CD4-positive, alpha-beta T cell treated with Interferon alpha-2 for 1 hour (primary cell): Measurements from ENCODE around the gene RTN4R.
"Not testable (repeated sequence)": the region's sequence is repeated elsewhere in the genome, so short reads cannot be mapped to it uniquely, and the experiment has no call there.

Source experiments
- DNase-seq, 2 donors: peaks; one replicate each; pipeline ENCODE4 v3.0.0-alpha.2; 2020 to 2022

RTN4R gene

GRCh38 chr22:20285473-20286311 lies 17.6 kb upstream of the RTN4R start:
- DNase-seq: peak; percentile 63 to 72

GRCh38 chr22:20284471-20285086 lies 16.5 kb upstream of the RTN4R start:
- DNase-seq: no peak

- no peak for DNase-seq
Measured at GRCh38 chr22:20283674-20284066, 15.6 kb upstream of the RTN4R start.

GRCh38 chr22:20282901-20283673 lies 15.0 kb upstream of the RTN4R start:
- DNase-seq: no peak

- DNase-seq: no peak
Measured at GRCh38 chr22:20281891-20282290, 13.8 kb upstream of the RTN4R start.

- not testable (repeated sequence) for DNase-seq
Measured at GRCh38 chr22:20281473-20281872, 13.4 kb upstream of the RTN4R start.

GRCh38 chr22:20280866-20281265 lies 12.7 kb upstream of the RTN4R start:
- DNase-seq: no peak

- DNase-seq: not testable (repeated sequence)
Measured at GRCh38 chr22:20280163-20280562, 12.0 kb upstream of the RTN4R start.

GRCh38 chr22:20279662-20280134 lies 11.6 kb upstream of the RTN4R start:
- no peak for DNase-seq

- not testable (repeated sequence) for DNase-seq
Measured at GRCh38 chr22:20278726-20279490, 10.8 kb upstream of the RTN4R start.

- not testable (repeated sequence) for DNase-seq
Measured at GRCh38 chr22:20277936-20278635, 10.0 kb upstream of the RTN4R start.

GRCh38 chr22:20276468-20276867 lies 8.3 kb upstream of the RTN4R start:
- no peak for DNase-seq

- DNase-seq: no peak
Measured at GRCh38 chr22:20275836-20276235, 7.7 kb upstream of the RTN4R start.

GRCh38 chr22:20275325-20275724 lies 7.2 kb upstream of the RTN4R start:
- not testable (repeated sequence) for DNase-seq

- DNase-seq: not testable (repeated sequence)
Measured at GRCh38 chr22:20274374-20274773, 6.3 kb upstream of the RTN4R start.

GRCh38 chr22:20273758-20274181 lies 5.7 kb upstream of the RTN4R start:
- DNase-seq: no peak

GRCh38 chr22:20272700-20273099 lies 4.6 kb upstream of the RTN4R start:
- no peak for DNase-seq

GRCh38 chr22:20272174-20272573 lies 4.1 kb upstream of the RTN4R start:
- no peak for DNase-seq

- no peak for DNase-seq
Measured at GRCh38 chr22:20271114-20271994, 3.2 kb upstream of the RTN4R start.

GRCh38 chr22:20270190-20271113 lies 2.3 kb upstream of the RTN4R start:
- not testable (repeated sequence) for DNase-seq
